GM21576 (cell line): ENCODE results near the gene ME3.

Experiments
- ATAC-seq: cut with Tn5 transposase; IDR thresholded peaks from one replicate; pipeline ENCODE4 v1.9.1; 2021; ENCODE audit warnings: mild to moderate bottlenecking, moderate library complexity; ENCODE audit not compliant: unreplicated experiment

The ME3 gene

GRCh38 chr11:86672007-86672621 is at the start of gene ME3:
Gene ME3, minus strand, starts transcription at chr11:86672616.
- no peak for ATAC-seq

DNA sequence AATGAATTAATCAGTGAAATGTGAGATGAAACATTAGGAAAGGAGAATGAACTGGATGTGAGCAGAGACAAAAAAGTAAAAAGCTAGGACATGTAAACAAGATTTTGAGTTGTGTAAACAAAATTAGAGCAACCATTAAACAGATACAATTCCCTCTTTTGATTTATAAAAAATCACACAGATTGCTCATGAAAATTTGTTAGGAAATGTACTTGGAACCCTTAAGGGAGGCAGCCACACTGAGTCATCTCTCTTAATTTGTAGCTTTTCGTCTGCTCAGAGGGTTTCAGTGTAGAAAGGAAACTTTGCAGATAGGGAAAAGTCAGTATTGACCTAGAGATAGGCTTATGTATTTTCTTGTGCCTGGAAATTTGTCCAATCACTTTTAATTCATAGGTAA is 49.6 kb upstream of the ME3 start:
- ATAC-seq, result no peak

DNA sequence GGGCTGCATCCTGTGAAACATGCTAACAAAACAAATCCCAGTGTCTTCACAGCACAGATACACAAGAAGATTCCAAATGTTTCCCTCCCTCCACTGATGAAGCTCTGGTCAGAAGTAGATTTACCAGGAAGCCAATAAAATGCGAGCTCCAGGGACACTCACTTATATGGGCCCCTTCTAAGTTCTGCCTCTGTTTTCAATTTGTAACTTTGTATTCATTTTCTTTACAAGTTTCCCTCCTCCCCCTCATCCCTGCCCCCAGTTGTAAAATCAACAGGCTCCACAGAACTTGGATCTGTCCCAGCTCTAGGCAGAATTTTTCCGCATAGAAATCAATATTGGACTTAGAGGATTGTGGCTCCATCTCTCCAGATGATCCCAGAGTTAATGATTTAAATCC is 48.1 kb upstream of the ME3 start:
- ATAC-seq, result no peak

GRCh38 chr11:86719781-86720463 is 47.5 kb upstream of the ME3 start:
- no peak for ATAC-seq

DNA sequence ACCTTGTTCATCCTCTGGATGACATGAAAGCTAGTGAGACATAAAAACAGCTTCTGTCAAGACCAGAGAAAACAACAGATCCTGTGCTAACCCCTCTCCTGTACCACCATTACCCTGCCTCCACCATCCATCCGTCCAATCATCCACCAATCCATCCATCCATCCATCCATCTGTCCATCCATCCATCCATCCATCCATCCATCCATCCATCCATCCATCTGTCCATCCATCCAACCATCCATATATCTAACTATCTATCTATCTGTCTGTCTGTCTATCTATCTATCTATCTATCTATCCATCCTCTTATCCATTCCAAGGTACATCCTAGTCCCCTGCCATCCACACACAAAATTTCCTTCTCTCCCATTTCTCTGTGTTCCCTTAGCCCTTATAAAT is 46.6 kb upstream of the ME3 start:
- ATAC-seq, result no peak

DNA sequence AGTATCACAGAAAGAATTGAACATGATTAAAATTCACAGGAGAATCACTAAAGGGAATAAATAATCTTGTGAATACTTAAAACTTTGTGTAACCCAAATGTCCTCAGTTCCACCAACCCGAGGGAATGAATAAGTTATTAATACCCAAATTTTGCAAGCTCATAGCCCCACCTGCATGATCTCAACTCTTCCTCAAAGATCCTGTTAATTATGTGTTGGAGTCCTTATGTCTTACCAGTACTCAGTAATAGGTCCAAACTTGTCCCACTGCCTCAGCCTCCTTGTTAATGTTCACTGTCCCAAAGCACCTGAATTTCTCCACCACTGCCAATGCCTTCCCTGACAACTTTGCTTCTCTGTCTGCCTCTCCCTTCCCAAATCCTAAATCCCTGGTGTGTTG is 46.1 kb upstream of the ME3 start:
- no peak for ATAC-seq

DNA sequence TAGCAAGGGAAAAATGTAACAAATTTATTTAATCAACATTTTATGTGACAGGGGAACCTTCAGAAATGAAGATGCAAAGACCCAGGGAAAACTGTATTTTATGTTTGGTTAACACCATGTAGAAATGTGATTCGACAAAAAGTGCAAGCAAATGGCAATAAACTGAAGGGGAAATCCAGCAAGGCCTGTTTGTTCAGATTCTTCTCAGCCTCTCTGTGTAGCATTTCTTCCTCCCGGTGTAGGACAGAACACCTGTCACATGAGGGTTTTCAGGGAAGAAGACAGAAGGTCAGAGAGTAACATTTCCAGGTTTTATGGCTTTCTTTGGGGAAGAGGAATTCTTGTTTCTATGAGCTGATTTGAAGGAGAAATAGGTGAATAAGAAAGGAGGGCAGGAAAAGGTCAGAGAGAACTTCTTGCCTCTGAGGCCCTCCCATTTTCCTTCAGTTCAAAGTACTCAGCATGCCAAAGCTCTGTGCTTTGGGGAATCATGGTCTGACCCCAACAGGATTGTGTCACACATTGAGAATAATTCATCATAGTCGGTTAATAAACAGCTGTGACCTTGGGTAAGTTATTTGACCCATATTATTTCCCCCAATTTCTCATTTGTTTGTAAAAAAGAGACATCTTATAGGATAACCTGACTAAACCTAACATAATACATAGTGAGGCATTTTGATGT is 45.5 kb upstream of the ME3 start:
- no peak for ATAC-seq

DNA sequence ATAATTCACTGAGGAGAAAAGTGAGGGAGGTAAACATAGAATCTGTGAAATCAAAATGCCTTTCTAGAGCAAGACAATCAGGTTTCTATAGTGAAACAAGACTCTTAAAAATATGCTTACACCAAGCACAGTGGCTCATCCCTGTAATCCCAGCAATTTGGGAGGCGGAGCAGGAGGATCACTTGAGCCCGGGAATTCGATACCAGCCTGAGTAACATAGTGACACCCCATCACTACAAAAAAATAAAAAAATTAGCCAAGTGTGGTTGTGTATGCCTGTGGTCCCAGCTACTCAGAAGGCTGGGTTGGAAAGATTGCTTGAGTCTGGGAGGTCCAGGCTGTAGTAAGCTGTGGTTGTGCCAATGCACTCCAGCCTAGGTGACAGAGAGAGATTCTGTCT is 43.2 kb upstream of the ME3 start:
- ATAC-seq, result no peak

- ATAC-seq, result no peak
Observed at GRCh38 chr11:86713552-86713951, 41.1 kb upstream of the ME3 start.

- ATAC-seq, result no peak
Observed at GRCh38 chr11:86710936-86711335, 38.5 kb upstream of the ME3 start.

DNA sequence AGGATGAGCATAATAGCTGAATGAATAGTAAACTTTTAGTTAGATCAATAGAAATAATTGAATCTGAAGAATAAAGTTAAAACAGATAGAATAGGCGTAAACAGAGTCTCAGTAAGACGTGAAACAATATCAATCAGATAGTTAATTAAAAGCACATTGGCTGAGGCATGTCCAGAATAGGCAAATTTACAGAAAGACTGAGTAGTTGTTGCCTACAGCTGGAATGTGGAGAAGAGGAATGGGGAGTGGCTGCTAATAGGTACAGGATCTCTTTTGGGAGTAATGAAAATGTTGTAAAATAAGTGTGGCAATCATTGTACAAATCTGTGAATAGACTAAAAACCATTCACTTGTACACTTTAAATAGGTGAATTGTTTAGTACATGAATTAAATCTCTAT is 36.3 kb upstream of the ME3 start:
- no peak for ATAC-seq

- ATAC-seq, result no peak
Observed at GRCh38 chr11:86706338-86707131, 34.1 kb upstream of the ME3 start.

DNA sequence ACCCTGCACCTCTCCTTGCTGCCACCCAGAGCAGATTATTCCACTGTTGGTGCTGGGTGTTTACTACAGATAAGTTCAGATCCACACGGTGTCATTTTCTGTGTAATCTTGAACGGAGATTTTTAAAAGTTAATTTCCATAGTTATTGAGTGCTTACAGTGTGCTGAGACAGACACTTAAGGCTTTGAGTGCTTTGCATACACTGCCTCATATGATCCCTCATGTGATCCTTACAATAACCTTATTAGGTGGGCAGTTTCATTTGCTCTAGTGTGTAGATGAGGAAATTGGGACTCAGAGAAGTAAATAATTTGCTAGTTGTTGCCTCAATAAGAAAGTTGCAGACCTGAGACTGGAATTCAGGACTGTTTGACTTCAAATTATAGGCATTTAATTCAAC is 32.3 kb upstream of the ME3 start:
- no peak for ATAC-seq

GRCh38 chr11:86703987-86704386 is 31.6 kb upstream of the ME3 start:
- no peak for ATAC-seq

- no peak for ATAC-seq
Observed at GRCh38 chr11:86702220-86702983, 30.0 kb upstream of the ME3 start.

DNA sequence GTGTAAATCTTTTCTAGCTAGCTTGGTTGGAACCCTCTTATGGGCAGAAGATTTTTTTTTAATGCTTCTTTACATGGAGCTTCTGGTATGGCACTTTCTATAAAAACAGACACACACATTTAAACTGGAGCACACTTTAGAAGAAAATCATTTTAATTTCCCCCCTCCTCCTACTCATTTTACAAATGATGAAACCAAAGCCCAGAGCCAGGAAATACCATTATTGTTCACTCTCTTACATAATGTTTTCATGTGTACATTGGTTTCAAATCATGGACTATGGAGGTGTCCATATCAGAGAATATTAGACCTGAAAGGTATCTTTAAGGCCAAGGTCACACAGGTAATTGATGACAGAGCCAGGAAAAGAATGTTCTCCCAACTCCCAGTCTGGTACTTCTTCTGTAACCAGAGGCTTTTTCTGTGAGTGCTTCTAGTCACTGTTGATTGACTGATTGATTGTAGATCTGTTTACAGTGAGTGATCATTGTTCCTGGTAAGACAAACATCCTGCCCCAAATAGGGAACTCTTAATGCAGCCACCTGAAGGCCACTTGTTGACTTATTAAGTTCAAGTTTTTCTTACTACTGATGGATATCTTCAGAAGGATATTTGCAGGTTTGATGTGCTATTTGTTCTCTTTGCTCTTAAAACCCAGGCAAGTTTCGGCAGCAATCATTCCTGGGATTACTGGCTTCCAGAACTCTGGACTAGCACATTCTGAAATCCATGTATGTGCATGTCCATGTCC is 26.8 kb upstream of the ME3 start:
- ATAC-seq, result no peak

DNA sequence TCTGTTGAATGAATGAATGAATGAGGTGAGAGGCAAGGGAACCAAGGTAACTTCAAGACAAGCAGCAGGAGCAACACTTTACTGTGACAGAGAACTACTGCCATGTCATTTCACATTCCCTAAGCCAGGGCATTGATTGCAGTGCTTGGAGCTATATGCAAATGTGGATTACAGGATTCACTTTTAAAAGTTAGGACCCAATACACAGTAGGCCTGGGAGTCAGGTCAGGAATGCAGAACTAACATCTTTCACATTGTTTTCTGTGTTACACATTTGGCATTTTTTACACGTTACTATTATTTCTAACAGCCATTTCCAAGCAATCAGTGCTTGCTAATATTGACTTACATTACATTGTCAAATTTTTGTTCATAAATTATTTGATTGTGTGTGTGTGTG is 26.2 kb upstream of the ME3 start:
- no peak for ATAC-seq

- ATAC-seq, result no peak
Observed at GRCh38 chr11:86696451-86696850, 24.0 kb upstream of the ME3 start.

GRCh38 chr11:86696004-86696403 is 23.6 kb upstream of the ME3 start:
- ATAC-seq, result no peak

DNA sequence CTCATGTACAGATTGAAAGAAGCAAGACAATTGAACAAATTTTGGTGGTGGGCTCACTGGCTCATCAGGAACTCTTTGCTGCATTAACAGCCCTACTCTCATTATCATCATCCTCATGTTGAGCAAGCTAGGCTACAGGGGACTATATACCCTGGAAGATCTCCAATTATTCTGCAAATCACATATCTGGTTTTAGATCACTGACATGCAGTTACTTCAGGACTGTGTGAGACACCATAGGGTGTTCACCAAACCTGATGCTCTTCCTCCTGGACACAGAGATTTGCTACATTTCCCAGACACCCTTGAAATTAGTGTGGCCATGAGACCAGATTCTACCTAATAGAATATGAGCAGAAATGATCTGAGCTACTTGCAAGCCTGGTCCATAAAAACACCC is 23.0 kb upstream of the ME3 start:
- ATAC-seq, result no peak
